GM19328 (cell line): ENCODE data around the gene FCGBP.
"Not testable (repeated sequence)": the region's sequence is repeated elsewhere in the genome, so short reads cannot be mapped to it uniquely, and the experiment has no call there.

Experiments
- ATAC-seq: cut with Tn5 transposase; IDR thresholded peaks from one replicate; pipeline ENCODE4 v1.9.1; 2021; ENCODE audit warnings: mild to moderate bottlenecking, moderate library complexity; ENCODE audit not compliant: unreplicated experiment

FCGBP gene

DNA sequence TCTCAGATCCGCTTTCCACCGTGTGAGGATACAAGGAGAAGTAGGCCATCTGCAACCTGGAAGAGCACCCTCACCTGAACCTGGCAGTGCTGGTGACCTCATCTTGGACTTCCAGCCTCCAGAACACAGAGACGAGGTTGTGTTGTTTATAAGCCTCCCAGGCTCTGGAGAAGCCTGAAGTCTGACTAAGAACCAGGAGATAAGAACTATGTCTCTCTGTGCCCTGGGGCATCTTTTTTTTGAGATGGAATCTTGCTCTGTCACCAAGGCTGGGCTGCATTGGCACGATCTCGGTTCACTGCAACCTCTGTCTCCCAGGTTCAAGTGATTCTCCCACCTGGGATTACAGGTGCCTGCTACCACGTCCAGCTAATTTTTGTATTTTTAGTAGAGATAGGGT, 14.5 kb downstream of the FCGBP start:
- ATAC-seq: no peak

- no peak for ATAC-seq
Observed at GRCh38 chr19:39918183-39918651, 16.2 kb downstream of the FCGBP start.

DNA sequence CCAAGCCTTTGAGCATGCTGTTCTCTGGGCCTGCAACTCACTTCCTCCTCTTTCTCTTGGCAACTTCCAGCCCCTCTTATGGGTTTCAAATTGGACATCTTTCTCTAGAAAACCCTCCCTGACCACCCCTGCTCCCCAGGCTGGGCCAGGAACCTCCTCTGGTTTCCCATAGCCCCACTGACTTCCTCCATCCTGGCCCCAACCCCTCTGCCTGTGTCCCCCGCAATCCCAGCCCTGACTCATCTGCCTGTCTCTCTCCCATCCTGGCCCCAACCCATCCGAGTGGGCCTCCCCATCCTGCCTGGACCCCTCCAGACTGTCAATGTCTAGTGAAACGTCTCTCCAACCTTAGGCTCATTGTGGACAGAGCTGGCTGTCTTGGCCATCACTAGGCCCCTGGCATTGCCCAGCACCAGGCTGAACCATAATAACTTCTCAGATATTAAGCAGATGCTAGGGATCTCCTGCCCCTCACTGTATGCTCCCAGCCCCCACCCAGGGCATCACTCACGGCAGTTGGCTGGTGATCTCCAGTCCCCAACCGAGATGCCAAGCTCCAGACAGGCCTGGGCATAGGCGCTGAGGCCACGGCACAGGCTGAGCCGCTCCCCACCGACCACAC, 16.8 kb downstream of the FCGBP start:
- no peak for ATAC-seq

DNA sequence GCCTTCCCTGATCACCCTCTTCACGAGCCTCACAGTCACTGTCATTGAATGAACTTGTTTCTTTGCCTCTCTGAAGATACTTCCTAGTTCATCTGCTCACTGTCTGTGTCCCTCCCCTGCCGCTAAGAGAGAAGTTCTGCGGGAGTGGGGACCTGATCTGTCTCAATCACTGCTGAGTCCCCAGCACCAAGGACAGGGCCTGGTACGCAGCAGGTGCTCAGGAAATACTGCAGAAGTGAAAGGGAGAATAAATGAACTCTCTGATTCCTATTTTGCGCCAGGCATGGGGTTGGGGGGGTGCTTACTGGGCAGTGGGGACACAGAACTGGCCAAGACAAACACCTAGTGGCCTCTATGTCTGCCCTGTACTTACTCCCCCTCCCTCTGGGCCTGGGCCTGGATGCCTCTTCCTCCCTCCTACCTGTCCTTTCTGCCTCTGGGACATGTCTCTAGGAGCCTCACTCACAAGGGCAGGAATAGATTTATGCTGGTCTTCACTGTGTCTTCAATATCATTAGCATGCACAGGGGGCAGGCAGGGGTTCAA, 17.5 kb downstream of the FCGBP start:
- no peak for ATAC-seq

- no peak for ATAC-seq
Observed at GRCh38 chr19:39916236-39916635, 18.2 kb downstream of the FCGBP start.

DNA sequence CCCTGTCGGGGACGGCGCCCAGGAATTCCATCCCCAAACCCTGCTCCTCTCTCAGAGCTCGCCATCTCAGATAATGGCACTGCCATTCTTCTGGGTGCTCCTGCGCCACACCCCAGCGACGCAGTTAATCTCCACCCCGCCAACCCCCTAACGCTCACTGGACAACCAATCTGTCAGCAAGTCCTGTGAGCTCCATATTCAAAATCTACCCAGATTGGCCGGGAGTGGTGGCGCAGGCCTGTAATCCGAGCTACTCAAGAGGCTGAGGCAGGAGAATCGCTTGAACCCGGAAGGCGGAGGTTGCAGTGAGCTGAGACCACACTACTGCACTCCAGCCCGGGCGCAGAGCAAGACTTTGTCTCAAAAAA, 18.6 kb downstream of the FCGBP start:
- ATAC-seq: no peak

DNA sequence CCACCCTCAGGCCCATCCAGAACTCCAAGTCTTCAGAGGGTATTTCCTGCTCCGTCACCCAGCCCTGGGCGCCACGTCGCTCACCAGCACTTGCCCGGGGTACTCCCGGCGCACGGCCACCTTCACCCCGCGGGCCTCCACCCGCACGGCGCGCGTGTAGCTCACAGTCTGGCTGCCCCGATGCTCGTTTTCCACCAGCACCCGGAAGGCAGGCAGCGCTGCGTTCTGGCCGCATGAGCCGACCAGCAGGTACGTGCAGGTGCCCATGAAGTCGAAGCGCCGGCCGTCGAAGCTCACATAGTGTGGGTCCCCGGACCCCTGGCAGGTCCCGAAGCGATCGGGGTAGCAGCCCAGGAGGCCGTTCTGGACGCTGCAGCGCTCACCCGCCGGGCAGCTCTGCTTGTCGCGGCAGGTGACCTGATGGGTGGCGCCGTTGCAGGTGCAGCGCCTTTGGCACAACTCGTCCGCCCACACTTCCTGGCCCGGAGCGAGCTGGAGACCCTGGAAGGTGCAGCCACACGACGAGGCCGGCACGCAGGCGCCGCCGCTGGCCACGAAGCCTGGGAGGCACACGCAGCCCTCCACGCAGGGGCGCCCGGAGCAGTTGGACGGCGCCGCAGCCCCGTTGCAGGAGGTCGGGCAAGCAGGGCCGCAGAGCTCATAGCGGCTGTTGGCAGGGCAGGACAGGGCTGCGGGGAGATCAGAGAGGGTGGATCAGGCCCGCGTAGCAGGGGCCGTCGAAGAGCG, 19.2 kb downstream of the FCGBP start:
- no peak for ATAC-seq

DNA sequence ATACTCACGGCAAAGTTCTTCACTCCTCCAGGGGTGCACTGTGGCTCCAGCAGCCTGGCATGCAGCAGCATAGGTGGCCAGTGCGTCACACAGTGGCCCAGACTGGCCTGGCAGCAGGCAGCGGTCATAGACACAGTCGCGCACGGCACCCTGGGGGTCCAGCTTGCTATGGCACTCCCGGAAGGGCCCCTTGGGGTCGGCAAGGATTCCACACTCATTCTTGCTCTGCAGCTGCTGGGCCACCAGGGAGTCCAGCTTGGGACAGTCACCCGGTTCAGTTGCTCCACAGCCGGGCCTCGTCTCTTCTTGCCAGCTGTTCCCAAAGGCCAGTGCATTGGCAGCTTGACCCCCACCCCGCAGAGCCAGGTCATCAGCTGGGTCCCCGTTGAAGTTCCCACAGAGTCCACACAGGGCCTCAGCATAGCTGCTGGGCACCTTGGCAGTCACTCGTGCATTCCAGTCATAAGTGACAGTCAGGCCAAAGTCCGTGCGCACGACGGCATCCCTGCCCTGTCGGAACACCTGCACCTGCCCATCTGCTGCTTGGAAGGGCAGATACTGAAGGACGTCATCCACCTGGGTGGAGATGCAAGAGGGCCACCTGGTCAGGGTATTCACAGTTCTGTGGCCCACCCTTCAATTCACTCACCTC, 20.6 kb downstream of the FCGBP start:
- ATAC-seq: no peak

GRCh38 chr19:39908803-39909202, 25.6 kb downstream of the FCGBP start:
- no peak for ATAC-seq

GRCh38 chr19:39906820-39907611, 27.4 kb downstream of the FCGBP start:
- ATAC-seq: no peak

DNA sequence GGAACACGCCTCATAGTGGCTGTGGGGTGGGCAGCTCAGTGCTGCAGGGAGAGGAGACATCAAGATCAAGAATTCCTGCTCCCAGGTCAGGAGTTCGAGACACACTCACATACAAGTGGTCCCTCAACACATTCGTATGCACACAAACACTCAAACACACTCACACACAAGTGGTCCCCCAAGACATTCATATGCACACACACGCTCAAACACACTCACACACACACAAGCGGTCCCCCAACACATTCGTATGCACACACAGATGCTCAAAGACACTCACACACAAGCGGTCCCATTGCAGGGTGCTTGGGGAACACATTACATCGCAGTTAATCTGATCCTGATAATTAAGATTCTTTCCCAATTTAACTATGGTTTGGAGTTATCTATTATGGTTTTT, 28.2 kb downstream of the FCGBP start:
- no peak for ATAC-seq

- ATAC-seq: not testable (repeated sequence)
Observed at GRCh38 chr19:39903486-39904091, 30.8 kb downstream of the FCGBP start.

GRCh38 chr19:39902326-39902725, 32.1 kb downstream of the FCGBP start:
- ATAC-seq: not testable (repeated sequence)

DNA sequence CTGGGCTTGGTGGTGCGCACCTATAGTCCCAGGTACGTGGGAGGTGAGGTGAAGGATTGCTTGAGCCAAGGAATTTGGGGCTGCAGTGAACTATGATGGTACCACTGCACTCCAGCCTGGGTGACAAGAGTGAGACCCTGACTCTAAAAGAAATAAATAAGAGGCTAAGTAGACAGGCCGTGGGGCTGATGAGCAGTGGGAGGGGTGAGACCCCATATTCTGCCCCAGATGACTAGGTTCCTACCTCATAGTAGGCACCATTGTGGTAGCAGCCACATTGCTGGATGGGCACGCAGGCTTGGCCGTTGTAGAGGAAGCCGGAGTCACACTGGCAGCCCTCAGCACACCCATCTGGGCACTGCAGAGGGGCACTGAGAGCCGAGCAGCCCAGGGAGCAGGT, 32.8 kb downstream of the FCGBP start:
- ATAC-seq: not testable (repeated sequence)

DNA sequence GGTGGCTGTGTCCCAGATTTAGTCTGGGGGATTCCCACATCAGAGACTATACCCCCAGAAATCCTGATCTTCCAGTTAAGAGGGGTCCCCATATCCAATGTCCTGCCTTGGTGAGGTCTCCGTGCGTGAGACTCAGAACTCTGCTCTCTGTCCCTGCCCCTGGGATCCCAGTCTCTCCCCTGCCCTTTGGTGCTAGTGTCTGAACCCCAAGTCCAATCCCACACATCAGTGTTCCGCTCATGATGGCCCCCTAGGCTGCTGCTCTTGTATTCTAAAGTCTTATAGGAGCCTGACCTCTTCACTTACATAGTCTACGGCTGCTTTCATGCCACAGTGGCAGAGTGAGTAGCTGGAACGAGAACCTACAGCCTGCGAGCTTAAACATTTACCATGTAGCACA, 35.6 kb downstream of the FCGBP start:
- ATAC-seq: not testable (repeated sequence)

GRCh38 chr19:39897511-39898245, 36.8 kb downstream of the FCGBP start:
- ATAC-seq: not testable (repeated sequence)

GRCh38 chr19:39895096-39895495, 39.3 kb downstream of the FCGBP start:
- ATAC-seq: not testable (repeated sequence)

- not testable (repeated sequence) for ATAC-seq
Observed at GRCh38 chr19:39894236-39894606, 40.2 kb downstream of the FCGBP start.

- not testable (repeated sequence) for ATAC-seq
Observed at GRCh38 chr19:39893366-39894235, 40.8 kb downstream of the FCGBP start.
